Smooth muscle cell of the brain vasculature (primary cell): ENCODE results near the gene SNAPC1.
"Not testable (repeated sequence)": the region's sequence is repeated elsewhere in the genome, so short reads cannot be mapped to it uniquely, and the experiment has no call there.

Experiments
- DNase-seq: peaks from one replicate; pipeline ENCODE4 v3.0.0-alpha.2; 2012; ENCODE audit warnings: low read depth, low spot score

SNAPC1 gene

GRCh38 chr14:61761959-61762786 is at the start of gene SNAPC1:
Gene SNAPC1 (plus strand): TSS chr14:61762420. CDS start chr14:61762461, 41 bp downstream.
- peak; percentile 94 for DNase-seq

GRCh38 chr14:61713724-61714437 is 48.3 kb upstream of the SNAPC1 start:
- no peak for DNase-seq

GRCh38 chr14:61716956-61717355 is 45.3 kb upstream of the SNAPC1 start:
- no peak for DNase-seq

GRCh38 chr14:61718039-61718438 is 44.2 kb upstream of the SNAPC1 start:
- no peak for DNase-seq

GRCh38 chr14:61719344-61720293 is 42.6 kb upstream of the SNAPC1 start:
- DNase-seq = no peak

GRCh38 chr14:61720294-61720661 is 41.9 kb upstream of the SNAPC1 start:
- DNase-seq = no peak

- DNase-seq = no peak
These were observed 41.5 kb upstream of the SNAPC1 start for GRCh38 chr14:61720741-61721140.

- DNase-seq = no peak
These were observed 38.1 kb upstream of the SNAPC1 start for GRCh38 chr14:61724133-61724532.

- no peak for DNase-seq
These were observed 35.2 kb upstream of the SNAPC1 start for GRCh38 chr14:61726778-61727658.

GRCh38 chr14:61730756-61731373 is 31.4 kb upstream of the SNAPC1 start:
- DNase-seq = no peak

- DNase-seq = no peak
These were observed 28.2 kb upstream of the SNAPC1 start for GRCh38 chr14:61733972-61734371.

- DNase-seq = no peak
These were observed 25.5 kb upstream of the SNAPC1 start for GRCh38 chr14:61736751-61737150.

GRCh38 chr14:61737915-61738314 is 24.3 kb upstream of the SNAPC1 start:
- DNase-seq = no peak

- DNase-seq = no peak
These were observed 23.1 kb upstream of the SNAPC1 start for GRCh38 chr14:61739133-61739532.

GRCh38 chr14:61742371-61742770 is 19.8 kb upstream of the SNAPC1 start:
- DNase-seq = no peak

- no peak for DNase-seq
These were observed 18.0 kb upstream of the SNAPC1 start for GRCh38 chr14:61744238-61744637.

- DNase-seq = not testable (repeated sequence)
These were observed 15.9 kb upstream of the SNAPC1 start for GRCh38 chr14:61746346-61746745.

GRCh38 chr14:61746881-61747280 is 15.3 kb upstream of the SNAPC1 start:
- DNase-seq = no peak

GRCh38 chr14:61747342-61747741 is 14.9 kb upstream of the SNAPC1 start:
- DNase-seq = no peak

- no peak for DNase-seq
These were observed 13.0 kb upstream of the SNAPC1 start for GRCh38 chr14:61749264-61749663.
